CD14-positive monocyte (primary cell): ENCODE measurements around the gene EML6. TPM values are rescaled to one million over a fixed set of nuclear protein-coding genes. Genes with fewer than 3 reads are reported as not detected.
A peak's percentile ranks its signal among the peaks of the same experiment; 100 is the strongest.

Source experiments
- DNase-seq, 3 donors: peaks; one replicate each; pipeline ENCODE4 v3.0.0-alpha.2; 2011 to 2022
- H2AFZ ChIP-seq: 2 replicates; pipeline ENCODE4 v1.6.0; 2012; ENCODE audit warnings: mild to moderate bottlenecking, low read depth, low read length, inconsistent platforms; ENCODE audit not compliant: insufficient read depth, poor library complexity, severe bottlenecking
- H3K27ac ChIP-seq, 2 donors: 1 replicate in 1 of 2; 2 replicates in 1 of 2; pipeline ENCODE4 v1.5.1; 2012 to 2013; ENCODE audit warnings: low read length in 2 of 2, control low read depth in 1 of 2, inconsistent platforms in 1 of 2, low read depth in 1 of 2, mild to moderate bottlenecking in 1 of 2
- H3K27me3 ChIP-seq, 2 donors: one replicate each; pipeline versions ENCODE4 v1.6.0 to v1.6.1; 2011 to 2013; ENCODE audit warnings: low read length in 2 of 2; ENCODE audit not compliant: control insufficient read depth in 2 of 2, insufficient read depth in 2 of 2
- H3K36me3 ChIP-seq, 2 donors: replicated peaks in 1 of 2; 1 replicate in 1 of 2; 2 replicates in 1 of 2; pipeline versions ENCODE4 v1.5.1 to v1.6.1; 2012 to 2013; ENCODE audit warnings: low read length in 2 of 2, control low read depth in 1 of 2, inconsistent platforms in 1 of 2, mild to moderate bottlenecking in 1 of 2; ENCODE audit not compliant: insufficient read depth in 2 of 2, control insufficient read depth in 1 of 2
- H3K4me1 ChIP-seq, 2 donors: 1 replicate in 1 of 2; 2 replicates in 1 of 2; pipeline versions ENCODE4 v1.5.1 to v1.6.1; 2012 to 2013; ENCODE audit warnings: low read length in 2 of 2, control low read depth in 1 of 2, inconsistent platforms in 1 of 2, mild to moderate bottlenecking in 1 of 2, moderate library complexity in 1 of 2; ENCODE audit not compliant: insufficient read depth in 2 of 2, control insufficient read depth in 1 of 2
- H3K4me2 ChIP-seq: replicated peaks from 2 replicates; pipeline ENCODE3; 2012; ENCODE audit warnings: low read length, moderate library complexity, mild to moderate bottlenecking; ENCODE audit not compliant: poor library complexity, severe bottlenecking; ENCODE audit errors: extremely low read depth
- H3K4me3 ChIP-seq, 3 experiments: fragments of 200-600 bp in 1 of 3; sonication (generic) in 1 of 3; replicated peaks in 1 of 3; 1 replicate in 2 of 3; 2 replicates in 1 of 3; pipeline ENCODE4 v1.5.1; 2011 to 2013; ENCODE audit warnings: low read length in 3 of 3, mild to moderate bottlenecking in 3 of 3, control low read depth in 2 of 3, low read depth in 2 of 3, inconsistent platforms in 1 of 3, moderate library complexity in 1 of 3
- H3K79me2 ChIP-seq: 2 replicates; pipeline ENCODE4 v1.6.0; 2012; ENCODE audit warnings: mild to moderate bottlenecking, control low read depth, inconsistent platforms, low read length, moderate library complexity; ENCODE audit not compliant: insufficient read depth
- H3K9ac ChIP-seq: 2 replicates; pipeline ENCODE4 v1.6.0; 2017; ENCODE audit warnings: low read length, mild to moderate bottlenecking; ENCODE audit not compliant: insufficient read depth, poor library complexity, severe bottlenecking
- H3K9me3 ChIP-seq, 2 donors: replicated peaks in 1 of 2; 1 replicate in 1 of 2; 2 replicates in 1 of 2; pipeline versions ENCODE4 v1.5.1 to v1.6.1; 2012 to 2013; ENCODE audit warnings: low read length in 2 of 2, control low read depth in 1 of 2; ENCODE audit not compliant: control insufficient read depth in 1 of 2, insufficient read depth in 1 of 2
- H4K20me1 ChIP-seq: 2 replicates; pipeline ENCODE4 v1.6.0; 2012; ENCODE audit warnings: mild to moderate bottlenecking, low read length, control low read depth, moderate library complexity; ENCODE audit not compliant: insufficient read depth
- H3K27ac Mint-ChIP-seq, 7 donors: one replicate each; pipeline ENCODE4 v1.8.0; 2020; ENCODE audit warnings: mild to moderate bottlenecking in 7 of 7, mixed read lengths in 7 of 7, moderate library complexity in 6 of 7, inconsistent platforms in 2 of 7
- H3K27me3 Mint-ChIP-seq, 3 donors: one replicate each; pipeline ENCODE4 v1.8.0; 2021 to 2022; ENCODE audit warnings: low read depth in 3 of 3, mild to moderate bottlenecking in 3 of 3, mixed read lengths in 3 of 3, moderate library complexity in 3 of 3, inconsistent platforms in 1 of 3
- H3K36me3 Mint-ChIP-seq, 2 donors: one replicate each; pipeline ENCODE4 v1.8.0; 2020; ENCODE audit warnings: mixed read lengths in 2 of 2, inconsistent platforms in 1 of 2, mild to moderate bottlenecking in 1 of 2
- H3K4me1 Mint-ChIP-seq: one replicate; pipeline ENCODE4 v1.8.0; 2020; ENCODE audit warnings: mild to moderate bottlenecking, mixed read lengths
- H3K4me3 Mint-ChIP-seq, 2 donors: one replicate each; pipeline ENCODE4 v1.8.0; 2020; ENCODE audit warnings: mild to moderate bottlenecking in 2 of 2, mixed read lengths in 2 of 2, moderate library complexity in 1 of 2
- H3K9me3 Mint-ChIP-seq, 7 donors: one replicate each; pipeline ENCODE4 v1.8.0; 2020 to 2022; ENCODE audit warnings: mixed read lengths in 7 of 7, mild to moderate bottlenecking in 6 of 7, moderate library complexity in 6 of 7, inconsistent platforms in 2 of 7
- CTCF ChIP-seq: fragments of 200-600 bp; IDR thresholded peaks from one replicate; pipeline ENCODE4 v1.8.0; 2022; ENCODE audit warnings: antibody characterized with exemption, mild to moderate bottlenecking
- WGBS: methylation state at CpG from one replicate; pipeline ENCODE4 v1.1.5; 2013; ENCODE audit warnings: missing lambda C conversion rate; ENCODE audit not compliant: insufficient coverage; 5-methylcytosine and 5-hydroxymethylcytosine counted together
- intact Hi-C, 2 donors: fragments of 100-400 bp; cut with micrococcal nuclease; formaldehyde crosslinking; loops; one replicate each; pipeline versions ENCODE4 v1.15.0 to v1.15.1; 2023
- polyA plus RNA-seq, 3 donors: library from polyadenylated mRNA; depleted of rRNA in 1 of 3; unstranded in 2 of 3; stranded (reverse) in 1 of 3; fragments of 300-500 nt in 2 of 3; fragments of >200 nt in 1 of 3; fragmentation: Illumina TruSeq in 2 of 3; gene quantifications; 1 replicate in 2 of 3; 2 replicates in 1 of 3; pipeline ENCODE4 v1.2.3, GENCODE V29; 2012 to 2021

The EML6 gene
- polyA plus RNA-seq, 3 donors = 0.79 TPM; not detected in 2

DNA sequence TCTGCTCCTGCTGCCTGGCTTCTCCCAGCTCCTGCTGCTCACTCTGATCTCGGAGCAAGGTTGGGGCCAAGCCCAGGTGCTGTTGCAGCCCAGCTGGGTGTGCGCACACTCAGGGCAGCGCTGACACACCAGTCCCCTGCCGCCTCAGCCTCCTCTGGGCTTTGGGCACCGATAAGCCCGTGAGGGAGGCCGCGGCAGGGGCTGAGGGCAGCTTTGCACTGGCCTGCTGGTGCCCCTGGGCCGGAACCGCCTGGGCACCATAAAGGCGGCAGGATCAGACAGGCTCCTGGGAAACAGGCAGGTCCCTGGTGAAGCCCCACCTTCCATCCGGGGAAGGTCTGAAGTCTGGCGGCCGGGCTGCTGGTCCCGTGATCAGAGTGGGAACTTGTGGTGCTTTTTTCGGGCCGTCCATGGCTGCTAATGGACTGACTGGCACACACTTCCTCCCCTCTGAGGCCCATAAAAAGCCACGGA is 14.1 kb upstream of the EML6 start:
- H4K20me1 ChIP-seq = no peaks in the 10 kb centered on the region
- H3K36me3 ChIP-seq = no peaks in the 10 kb centered on the region
- no peak overlapping the region for H3K27ac ChIP-seq
- TF ChIP-seq CTCF = no peak
- H3K27me3 ChIP-seq = peaks cover 11 to 28% of the 10 kb centered on the region in 2 donors
- Mint-ChIP-seq H3K27ac (no peak overlapping the region), H3K4me3 (peak overlapping the region; percentile 78 to 93), H3K9me3 (peaks cover 0 to 6% (median 0%) of the 10 kb centered on the region in 7 donors), H3K27me3 (peaks cover 30 to 37% (median 33%) of the 10 kb centered on the region in 3 donors), H3K36me3 (peaks cover 0 to 10% of the 10 kb centered on the region in 2 donors), H3K4me1 (peaks cover 15% of the 10 kb centered on the region)
- peaks cover 11 to 15% of the 10 kb centered on the region in 2 donors for H3K4me1 ChIP-seq
- peak overlapping the region; percentile 14 to 76 (median 39) for H3K4me3 ChIP-seq
- H3K4me2 ChIP-seq = peak overlapping the region; percentile 89
- peak in 2 of 3 donors; percentile 16 to 31 for DNase-seq
- intact Hi-C loops = loop anchor here (5.0 kb wide), 2 partner anchors 42 to 187 kb away; no protein-coding TSS in a partner anchor
- no peaks in the 10 kb centered on the region for H3K9me3 ChIP-seq
- peak overlapping the region; percentile 97 for H2AFZ ChIP-seq
- H3K79me2 ChIP-seq = no peaks in the 10 kb centered on the region
- WGBS = 33% methylated on average over 18 of the region's 18 CpGs
- H3K9ac ChIP-seq = peak overlapping the region; percentile 59

DNA sequence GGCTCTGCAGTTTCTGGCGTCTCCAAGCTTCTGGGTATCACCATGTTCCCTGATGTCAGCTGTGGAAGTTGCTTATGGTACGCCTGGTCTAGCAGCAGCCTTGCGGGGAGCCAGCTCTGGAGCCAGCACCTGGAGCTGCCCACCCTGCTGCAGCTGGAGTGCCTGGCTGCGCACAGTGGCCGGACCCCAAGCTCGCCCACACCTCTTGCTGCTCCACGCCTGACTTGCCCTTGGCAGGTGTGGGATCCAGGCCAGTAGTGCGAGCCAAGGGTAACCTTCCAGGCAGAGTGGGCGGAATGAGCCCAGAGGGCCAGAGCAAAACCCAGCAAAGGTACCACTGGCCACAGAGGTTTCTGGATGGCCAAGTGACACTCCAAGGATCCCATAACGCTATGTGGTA is 13.2 kb upstream of the EML6 start:
- no peak overlapping the region for H3K27ac Mint-ChIP-seq
- intact Hi-C loops = no loop called here

More for the DNA sequence above, 13.2 kb upstream of the EML6 start:
- Histone ChIP-seq H3K79me2 (no peaks in the 10 kb centered on the region), H3K36me3 (no peaks in the 10 kb centered on the region), H3K9ac (no peak overlapping the region), H3K4me2 (no peak overlapping the region), H3K4me3 (no peak overlapping the region), H4K20me1 (no peaks in the 10 kb centered on the region), H2AFZ (no peak overlapping the region), H3K27ac (no peak overlapping the region), H3K9me3 (no peaks in the 10 kb centered on the region), H3K4me1 (peaks cover 11 to 15% of the 10 kb centered on the region in 2 donors), H3K27me3 (peaks cover 11 to 28% of the 10 kb centered on the region in 2 donors)
- peaks cover 15% of the 10 kb centered on the region for H3K4me1 Mint-ChIP-seq
- peaks cover 0 to 10% of the 10 kb centered on the region in 2 donors for H3K36me3 Mint-ChIP-seq
- H3K9me3 Mint-ChIP-seq = peaks cover 0 to 6% (median 0%) of the 10 kb centered on the region in 7 donors
- no peak for DNase-seq
- TF ChIP-seq CTCF = no peak
- peak overlapping the region in 1 of 2 donors; percentile 93 for H3K4me3 Mint-ChIP-seq
- WGBS = 99% methylated on average over 9 of the region's 10 CpGs
- H3K27me3 Mint-ChIP-seq = peaks cover 30 to 37% (median 33%) of the 10 kb centered on the region in 3 donors
